ENCODE measurements around the gene CRCP. TPM values are rescaled to one million over a fixed set of nuclear protein-coding genes. Genes with fewer than 3 reads are reported as not detected.
"Not testable (repeated sequence)": the region's sequence is repeated elsewhere in the genome, so short reads cannot be mapped to it uniquely, and the experiment has no call there.

Gene CRCP
- total RNA-seq = 31.3 TPM

DNA sequence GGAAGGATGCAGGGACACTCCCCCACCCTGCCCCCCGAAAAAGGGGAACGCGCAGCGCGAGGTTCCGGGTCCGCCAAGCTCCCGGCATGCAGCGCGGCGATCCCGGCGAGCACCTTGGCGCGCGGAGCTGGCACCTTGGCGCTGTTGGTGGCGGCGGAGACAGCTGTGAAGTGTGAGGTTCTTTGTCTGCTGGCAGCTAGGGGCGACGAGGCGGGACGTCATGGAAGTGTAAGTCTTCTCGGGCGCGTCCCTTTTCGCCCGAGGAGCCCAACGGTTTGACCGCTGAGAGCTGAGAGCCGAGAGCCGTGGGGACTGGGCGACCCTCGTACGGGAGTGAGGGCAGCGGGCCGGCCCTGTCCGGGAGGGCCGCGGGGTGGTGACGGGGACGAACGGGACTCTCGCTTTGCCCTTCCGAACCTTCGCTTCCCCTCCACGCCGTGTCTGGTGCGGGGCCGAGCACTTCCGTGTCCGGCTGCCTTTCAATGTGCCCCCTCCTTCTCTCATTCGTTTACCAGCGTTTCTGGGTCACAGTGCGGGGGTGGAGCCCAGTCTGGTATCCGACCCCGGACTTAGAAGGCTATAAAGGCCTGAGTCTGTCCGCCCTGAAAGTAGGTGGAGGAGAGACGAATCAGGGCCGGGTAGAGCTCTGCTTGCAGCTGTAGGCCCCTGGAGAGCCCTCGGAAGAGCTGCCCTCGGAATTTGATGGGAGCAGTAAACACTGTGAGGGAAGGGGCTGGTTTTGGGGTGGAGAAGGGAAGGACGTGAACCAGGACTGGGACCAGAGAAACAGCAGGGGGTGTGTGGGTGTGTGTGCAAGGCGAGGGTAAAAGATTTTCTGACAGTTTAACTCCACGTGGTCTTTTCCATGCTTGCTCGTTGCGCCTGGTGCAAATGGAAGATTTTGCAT lies at the start of gene CRCP:
TSS of gene CRCP (plus strand) at position 105 of the 907 bp plus-strand sequence. CDS start at position 221, 116 bp downstream.
- Histone ChIP-seq H3K4me1 (ENCODE audit: insufficient read depth, low read length) (peaks cover 37% of the 10 kb centered on the region), H3K4me3 (ENCODE audit: low read length) (peak within 1 kb of the TSS; percentile 87)

GRCh38 chr7:66069732-66070131 lies 44.9 kb upstream of the CRCP start:
- Histone ChIP-seq H3K9me3 (ENCODE audit: low read depth, low read length) (no peaks in the 10 kb centered on the region), H3K27me3 (ENCODE audit: insufficient read depth, low read length) (no peaks in the 10 kb centered on the region), H3K4me1 (ENCODE audit: insufficient read depth, low read length) (no peaks in the 10 kb centered on the region), H3K4me3 (ENCODE audit: low read length) (no peak overlapping the region)

More for the DNA sequence above, at the start of gene CRCP:
- no peaks in the 10 kb centered on the region for H3K9me3 ChIP-seq (ENCODE audit: low read depth, low read length)
- H3K27me3 ChIP-seq (ENCODE audit: insufficient read depth, low read length) = no peaks in the 10 kb centered on the region

GRCh38 chr7:66070222-66070621 lies 44.4 kb upstream of the CRCP start:
- no peak overlapping the region for H3K4me3 ChIP-seq (ENCODE audit: low read length)
- H3K27me3 ChIP-seq (ENCODE audit: insufficient read depth, low read length) = no peaks in the 10 kb centered on the region
- H3K4me1 ChIP-seq (ENCODE audit: insufficient read depth, low read length) = no peaks in the 10 kb centered on the region
- H3K9me3 ChIP-seq (ENCODE audit: low read depth, low read length) = no peaks in the 10 kb centered on the region

DNA sequence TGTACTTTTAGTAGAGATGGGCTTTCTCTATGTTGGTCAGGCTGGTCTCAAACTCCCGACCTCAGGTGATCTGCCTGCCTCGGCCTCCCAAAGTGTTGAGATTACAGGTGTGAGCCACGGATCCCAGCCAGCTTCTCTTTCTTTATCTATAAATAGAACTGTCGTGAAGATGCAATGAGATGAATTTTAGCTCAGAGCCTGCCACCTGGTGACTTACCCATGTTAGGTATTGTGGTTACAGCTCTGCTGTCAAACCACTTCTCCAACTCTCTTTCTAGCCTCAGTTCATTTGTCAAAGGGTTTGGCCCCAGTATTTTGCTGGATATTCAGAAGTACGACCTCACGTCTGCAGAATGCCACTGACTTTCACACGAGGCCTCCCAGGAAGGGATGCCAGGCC lies 42.4 kb upstream of the CRCP start:
- not testable (repeated sequence) for H3K4me3 ChIP-seq (ENCODE audit: low read length); H3K9me3 ChIP-seq (ENCODE audit: low read depth, low read length); H3K27me3 ChIP-seq (ENCODE audit: insufficient read depth, low read length)
- peaks cover 13% of the 10 kb centered on the region for H3K4me1 ChIP-seq (ENCODE audit: insufficient read depth, low read length)

- Histone ChIP-seq H3K4me1 (ENCODE audit: insufficient read depth, low read length) (peaks cover 13% of the 10 kb centered on the region), H3K4me3 (ENCODE audit: low read length) (peak within 1 kb of the TSS; percentile 76), H3K27me3 (ENCODE audit: insufficient read depth, low read length) (no peaks in the 10 kb centered on the region), H3K9me3 (ENCODE audit: low read depth, low read length) (no peaks in the 10 kb centered on the region)
Observed at GRCh38 chr7:66075590-66076461, 38.8 kb upstream of the CRCP start, which contains the start of gene ASL. Gene ASL, plus strand, starts transcription at chr7:66075819. Its CDS starts 263 bp downstream, at chr7:66076082.

DNA sequence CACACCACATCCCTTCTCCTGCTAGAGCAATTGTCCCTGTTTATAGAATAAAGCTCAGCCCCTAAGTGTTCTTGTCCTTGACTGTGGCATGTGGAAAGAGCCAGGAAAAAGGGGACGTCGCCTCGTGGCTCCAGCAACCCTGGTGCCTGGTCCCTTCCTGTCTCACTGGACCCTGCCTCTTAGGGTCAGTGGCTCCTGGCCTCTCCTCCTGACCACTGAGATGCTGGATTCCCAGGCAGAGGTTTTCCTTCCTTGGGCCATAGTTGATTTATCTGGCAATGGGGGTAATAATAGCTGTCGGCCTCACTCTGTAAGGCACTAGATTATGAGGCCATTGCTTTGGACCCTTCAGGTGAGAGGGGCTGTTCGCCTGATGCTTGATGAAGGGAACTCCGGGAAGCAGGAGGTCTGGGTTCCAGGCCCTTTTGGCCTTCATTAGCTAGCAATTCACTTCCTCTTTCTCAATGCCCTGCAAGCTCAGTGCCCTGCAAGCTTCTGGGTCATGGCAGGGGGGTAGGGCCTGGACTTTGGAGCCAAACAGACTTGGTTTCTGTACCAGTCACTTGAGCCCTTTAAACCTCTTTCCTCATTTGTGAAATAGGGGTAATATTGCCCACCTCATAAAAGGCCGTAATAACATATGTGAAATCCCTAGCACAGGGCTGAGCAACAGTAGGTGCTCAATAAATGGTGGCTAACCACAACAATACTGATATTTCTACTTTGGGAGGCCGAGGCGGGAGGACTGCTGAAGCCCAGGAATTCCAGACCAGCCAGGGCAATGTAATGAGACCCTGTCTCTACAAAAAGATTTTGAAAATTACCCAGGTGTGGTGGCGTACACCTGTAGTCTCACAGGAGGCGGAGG lies 38.0 kb upstream of the CRCP start:
- Histone ChIP-seq H3K4me3 (ENCODE audit: low read length) (peak overlapping the region; percentile 76), H3K4me1 (ENCODE audit: insufficient read depth, low read length) (peaks cover 13% of the 10 kb centered on the region), H3K27me3 (ENCODE audit: insufficient read depth, low read length) (no peaks in the 10 kb centered on the region), H3K9me3 (ENCODE audit: low read depth, low read length) (no peaks in the 10 kb centered on the region)

DNA sequence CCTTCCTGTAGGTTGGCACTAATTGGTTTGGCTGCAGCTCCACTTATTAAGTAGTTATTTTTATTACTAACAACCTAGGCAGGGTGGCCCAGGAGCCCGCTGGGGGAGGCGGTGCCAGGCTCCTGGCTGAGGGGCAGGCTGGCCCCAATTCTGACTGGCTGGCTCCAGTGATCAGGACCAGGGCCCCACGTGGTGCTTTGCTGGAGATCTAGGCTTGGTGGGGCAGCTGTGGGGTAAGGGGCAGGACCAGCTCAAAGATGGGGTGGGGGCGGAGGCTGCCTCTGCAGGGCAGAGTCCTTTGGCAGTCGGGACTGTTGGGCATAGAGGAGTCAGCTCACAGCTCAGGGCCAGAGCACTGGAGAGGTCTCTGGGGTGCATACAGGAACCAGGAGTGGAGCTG lies 36.6 kb upstream of the CRCP start:
- Histone ChIP-seq H3K9me3 (ENCODE audit: low read depth, low read length) (no peaks in the 10 kb centered on the region), H3K4me3 (ENCODE audit: low read length) (no peak overlapping the region), H3K27me3 (ENCODE audit: insufficient read depth, low read length) (no peaks in the 10 kb centered on the region), H3K4me1 (ENCODE audit: insufficient read depth, low read length) (peaks cover 13% of the 10 kb centered on the region)

DNA sequence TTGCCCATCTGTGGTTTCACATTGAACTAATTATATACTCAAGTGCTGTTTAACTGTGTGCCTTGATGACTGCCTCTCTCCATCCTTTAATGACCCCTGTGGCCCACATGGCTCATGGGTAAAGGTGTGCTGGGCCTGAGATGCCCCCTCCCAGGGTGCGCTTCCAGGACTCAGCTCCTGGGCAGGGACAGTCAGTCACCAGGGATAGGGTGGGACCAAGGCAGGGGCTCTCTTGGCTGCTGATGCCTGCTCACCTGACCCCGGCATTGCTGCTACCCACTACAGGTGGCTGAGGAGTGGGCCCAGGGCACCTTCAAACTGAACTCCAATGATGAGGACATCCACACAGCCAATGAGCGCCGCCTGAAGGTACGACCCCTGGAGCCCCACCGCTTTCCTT lies 32.6 kb upstream of the CRCP start:
- peaks cover 2% of the 10 kb centered on the region for H3K4me1 ChIP-seq (ENCODE audit: insufficient read depth, low read length)
- no peaks in the 10 kb centered on the region for H3K9me3 ChIP-seq (ENCODE audit: low read depth, low read length)
- no peaks in the 10 kb centered on the region for H3K27me3 ChIP-seq (ENCODE audit: insufficient read depth, low read length)
- H3K4me3 ChIP-seq (ENCODE audit: low read length) = no peak overlapping the region

- no peak overlapping the region for H3K4me3 ChIP-seq (ENCODE audit: low read length)
- no peaks in the 10 kb centered on the region for H3K9me3 ChIP-seq (ENCODE audit: low read depth, low read length)
- H3K27me3 ChIP-seq (ENCODE audit: insufficient read depth, low read length) = no peaks in the 10 kb centered on the region
- no peaks in the 10 kb centered on the region for H3K4me1 ChIP-seq (ENCODE audit: insufficient read depth, low read length)
Observed at GRCh38 chr7:66082886-66083415, 31.7 kb upstream of the CRCP start.

DNA sequence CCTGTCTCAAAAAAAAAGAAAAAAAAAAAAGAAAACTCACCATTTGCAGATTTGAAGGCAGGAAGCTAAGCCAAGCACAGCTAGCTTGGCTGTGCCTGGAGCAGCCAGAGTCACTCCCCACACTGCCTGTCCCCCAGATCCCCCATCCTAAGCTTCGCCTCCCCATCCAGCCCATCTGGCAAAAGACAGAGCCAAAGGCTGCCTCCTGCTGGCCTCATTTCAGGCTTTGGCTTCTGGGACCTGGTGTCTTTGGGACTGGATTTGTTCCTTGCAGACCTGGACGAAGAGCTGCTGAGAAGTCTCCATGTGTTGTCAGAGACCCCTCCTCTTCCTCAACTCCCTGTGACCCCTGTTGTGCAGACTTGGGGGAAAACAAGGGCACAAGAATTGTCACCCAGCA lies 31.0 kb upstream of the CRCP start:
- H3K9me3 ChIP-seq (ENCODE audit: low read depth, low read length) = no peaks in the 10 kb centered on the region
- H3K4me1 ChIP-seq (ENCODE audit: insufficient read depth, low read length) = no peaks in the 10 kb centered on the region
- H3K27me3 ChIP-seq (ENCODE audit: insufficient read depth, low read length) = no peaks in the 10 kb centered on the region
- H3K4me3 ChIP-seq (ENCODE audit: low read length) = no peak overlapping the region

- no peaks in the 10 kb centered on the region for H3K4me1 ChIP-seq (ENCODE audit: insufficient read depth, low read length)
- no peaks in the 10 kb centered on the region for H3K27me3 ChIP-seq (ENCODE audit: insufficient read depth, low read length)
- H3K4me3 ChIP-seq (ENCODE audit: low read length) = no peak overlapping the region
- H3K9me3 ChIP-seq (ENCODE audit: low read depth, low read length) = no peaks in the 10 kb centered on the region
Observed at GRCh38 chr7:66088861-66089838, 25.5 kb upstream of the CRCP start.

DNA sequence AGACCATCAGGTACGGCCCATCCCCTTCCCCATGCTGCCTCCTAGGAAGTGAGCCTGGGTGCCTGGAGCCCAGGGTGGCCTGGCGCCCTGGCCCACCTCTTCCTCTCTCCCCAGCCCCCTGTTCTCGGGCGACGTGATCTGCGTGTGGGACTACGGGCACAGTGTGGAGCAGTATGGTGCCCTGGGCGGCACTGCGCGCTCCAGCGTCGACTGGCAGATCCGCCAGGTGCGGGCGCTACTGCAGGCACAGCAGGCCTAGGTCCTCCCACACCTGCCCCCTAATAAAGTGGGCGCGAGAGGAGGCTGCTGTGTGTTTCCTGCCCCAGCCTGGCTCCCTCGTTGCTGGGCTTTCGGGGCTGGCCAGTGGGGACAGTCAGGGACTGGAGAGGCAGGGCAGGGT lies 22.0 kb upstream of the CRCP start:
- H3K9me3 ChIP-seq (ENCODE audit: low read depth, low read length) = no peaks in the 10 kb centered on the region

GRCh38 chr7:66095010-66095409 lies 19.6 kb upstream of the CRCP start:
- peaks cover 6% of the 10 kb centered on the region for H3K4me1 ChIP-seq (ENCODE audit: insufficient read depth, low read length)

More for the DNA sequence above, 22.0 kb upstream of the CRCP start:
- Histone ChIP-seq H3K4me1 (ENCODE audit: insufficient read depth, low read length) (no peaks in the 10 kb centered on the region), H3K27me3 (ENCODE audit: insufficient read depth, low read length) (no peaks in the 10 kb centered on the region), H3K4me3 (ENCODE audit: low read length) (no peak overlapping the region)

More at GRCh38 chr7:66095010-66095409, 19.6 kb upstream of the CRCP start:
- Histone ChIP-seq H3K9me3 (ENCODE audit: low read depth, low read length) (no peaks in the 10 kb centered on the region), H3K4me3 (ENCODE audit: low read length) (no peak overlapping the region), H3K27me3 (ENCODE audit: insufficient read depth, low read length) (no peaks in the 10 kb centered on the region)
